Measurements from ENCODE around the gene LTB. TPM values are rescaled to one million over a fixed set of nuclear protein-coding genes. Genes with fewer than 3 reads are reported as not detected.

Gene LTB
- total and polyA plus RNA-seq, 9 of the 15 experiments (the other 6 are each of a cell fraction or from before 2014, with no cell fraction given), result 0.07 to 0.51 TPM; not detected in 7

DNA sequence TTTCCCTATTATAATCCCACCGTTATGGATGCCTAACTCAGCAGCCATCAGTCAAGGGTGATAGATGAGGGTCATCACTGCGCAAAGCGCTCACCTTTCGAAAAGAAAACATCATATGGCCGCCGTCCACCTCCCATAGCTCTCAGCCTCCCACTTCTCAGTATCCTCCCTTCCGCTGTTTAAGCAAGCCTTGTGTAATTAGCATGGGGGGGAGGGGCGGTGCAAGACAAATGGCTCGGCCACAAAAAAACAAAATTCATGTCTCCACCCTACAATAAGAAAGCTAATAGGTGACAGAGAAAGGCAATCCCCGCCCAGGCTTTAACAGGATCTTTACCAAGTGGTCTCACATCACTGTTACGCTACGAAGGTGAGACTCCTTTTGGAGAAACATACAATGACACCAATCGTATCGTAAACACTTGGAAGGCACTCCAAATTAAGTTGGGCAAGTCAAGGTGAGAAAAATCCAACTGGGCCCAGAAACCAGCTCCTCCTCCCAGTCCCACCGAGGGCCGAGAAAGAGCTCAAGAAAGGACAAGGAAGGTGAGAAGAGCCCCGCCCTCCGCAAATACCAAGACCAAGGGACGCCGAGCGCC is 41.1 kb downstream of the LTB start (continued):
- TF ChIP-seq, protein P1, sequence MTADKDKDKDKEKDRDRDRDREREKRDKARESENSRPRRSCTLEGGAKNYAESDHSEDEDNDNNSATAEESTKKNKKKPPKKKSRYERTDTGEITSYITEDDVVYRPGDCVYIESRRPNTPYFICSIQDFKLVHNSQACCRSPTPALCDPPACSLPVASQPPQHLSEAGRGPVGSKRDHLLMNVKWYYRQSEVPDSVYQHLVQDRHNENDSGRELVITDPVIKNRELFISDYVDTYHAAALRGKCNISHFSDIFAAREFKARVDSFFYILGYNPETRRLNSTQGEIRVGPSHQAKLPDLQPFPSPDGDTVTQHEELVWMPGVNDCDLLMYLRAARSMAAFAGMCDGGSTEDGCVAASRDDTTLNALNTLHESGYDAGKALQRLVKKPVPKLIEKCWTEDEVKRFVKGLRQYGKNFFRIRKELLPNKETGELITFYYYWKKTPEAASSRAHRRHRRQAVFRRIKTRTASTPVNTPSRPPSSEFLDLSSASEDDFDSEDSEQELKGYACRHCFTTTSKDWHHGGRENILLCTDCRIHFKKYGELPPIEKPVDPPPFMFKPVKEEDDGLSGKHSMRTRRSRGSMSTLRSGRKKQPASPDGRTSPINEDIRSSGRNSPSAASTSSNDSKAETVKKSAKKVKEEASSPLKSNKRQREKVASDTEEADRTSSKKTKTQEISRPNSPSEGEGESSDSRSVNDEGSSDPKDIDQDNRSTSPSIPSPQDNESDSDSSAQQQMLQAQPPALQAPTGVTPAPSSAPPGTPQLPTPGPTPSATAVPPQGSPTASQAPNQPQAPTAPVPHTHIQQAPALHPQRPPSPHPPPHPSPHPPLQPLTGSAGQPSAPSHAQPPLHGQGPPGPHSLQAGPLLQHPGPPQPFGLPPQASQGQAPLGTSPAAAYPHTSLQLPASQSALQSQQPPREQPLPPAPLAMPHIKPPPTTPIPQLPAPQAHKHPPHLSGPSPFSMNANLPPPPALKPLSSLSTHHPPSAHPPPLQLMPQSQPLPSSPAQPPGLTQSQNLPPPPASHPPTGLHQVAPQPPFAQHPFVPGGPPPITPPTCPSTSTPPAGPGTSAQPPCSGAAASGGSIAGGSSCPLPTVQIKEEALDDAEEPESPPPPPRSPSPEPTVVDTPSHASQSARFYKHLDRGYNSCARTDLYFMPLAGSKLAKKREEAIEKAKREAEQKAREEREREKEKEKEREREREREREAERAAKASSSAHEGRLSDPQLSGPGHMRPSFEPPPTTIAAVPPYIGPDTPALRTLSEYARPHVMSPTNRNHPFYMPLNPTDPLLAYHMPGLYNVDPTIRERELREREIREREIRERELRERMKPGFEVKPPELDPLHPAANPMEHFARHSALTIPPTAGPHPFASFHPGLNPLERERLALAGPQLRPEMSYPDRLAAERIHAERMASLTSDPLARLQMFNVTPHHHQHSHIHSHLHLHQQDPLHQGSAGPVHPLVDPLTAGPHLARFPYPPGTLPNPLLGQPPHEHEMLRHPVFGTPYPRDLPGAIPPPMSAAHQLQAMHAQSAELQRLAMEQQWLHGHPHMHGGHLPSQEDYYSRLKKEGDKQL (CRISPR knock-in tag; IDR thresholded peaks at IDR 0.05; ENCODE audit: borderline replicate concordance), result no peak
- no peak for TF ChIP-seq POLR3G (IDR thresholded peaks at IDR 0.05; ENCODE audit: extremely low read depth, insufficient read length, insufficient replicate concordance)
- TF ChIP-seq ZNF766 (CRISPR knock-in tag; conservative IDR thresholded peaks at IDR 0.05), result 0 out of 2 replicates have a peak, but pooled peaks have one; percentile 7
- TF ChIP-seq HIVEP1 (CRISPR knock-in tag; IDR thresholded peaks at IDR 0.05), result 0 out of 2 replicates have a peak, but pooled peaks have one; percentile 36
- no peak for TF ChIP-seq CREM (IDR thresholded peaks at IDR 0.05; ENCODE audit: low read depth)
- TF ChIP-seq PYGO2 (tag; IDR thresholded peaks at IDR 0.05), result no peak
- TF ChIP-seq ZNF436 (CRISPR knock-in tag; IDR thresholded peaks at IDR 0.05), result no peak
- no peak for TF ChIP-seq ATF1 (CRISPR knock-in tag; IDR thresholded peaks at IDR 0.05)
- no peak for TF ChIP-seq ATF1 (tag; IDR thresholded peaks at IDR 0.05)
- TF ChIP-seq, protein P2, sequence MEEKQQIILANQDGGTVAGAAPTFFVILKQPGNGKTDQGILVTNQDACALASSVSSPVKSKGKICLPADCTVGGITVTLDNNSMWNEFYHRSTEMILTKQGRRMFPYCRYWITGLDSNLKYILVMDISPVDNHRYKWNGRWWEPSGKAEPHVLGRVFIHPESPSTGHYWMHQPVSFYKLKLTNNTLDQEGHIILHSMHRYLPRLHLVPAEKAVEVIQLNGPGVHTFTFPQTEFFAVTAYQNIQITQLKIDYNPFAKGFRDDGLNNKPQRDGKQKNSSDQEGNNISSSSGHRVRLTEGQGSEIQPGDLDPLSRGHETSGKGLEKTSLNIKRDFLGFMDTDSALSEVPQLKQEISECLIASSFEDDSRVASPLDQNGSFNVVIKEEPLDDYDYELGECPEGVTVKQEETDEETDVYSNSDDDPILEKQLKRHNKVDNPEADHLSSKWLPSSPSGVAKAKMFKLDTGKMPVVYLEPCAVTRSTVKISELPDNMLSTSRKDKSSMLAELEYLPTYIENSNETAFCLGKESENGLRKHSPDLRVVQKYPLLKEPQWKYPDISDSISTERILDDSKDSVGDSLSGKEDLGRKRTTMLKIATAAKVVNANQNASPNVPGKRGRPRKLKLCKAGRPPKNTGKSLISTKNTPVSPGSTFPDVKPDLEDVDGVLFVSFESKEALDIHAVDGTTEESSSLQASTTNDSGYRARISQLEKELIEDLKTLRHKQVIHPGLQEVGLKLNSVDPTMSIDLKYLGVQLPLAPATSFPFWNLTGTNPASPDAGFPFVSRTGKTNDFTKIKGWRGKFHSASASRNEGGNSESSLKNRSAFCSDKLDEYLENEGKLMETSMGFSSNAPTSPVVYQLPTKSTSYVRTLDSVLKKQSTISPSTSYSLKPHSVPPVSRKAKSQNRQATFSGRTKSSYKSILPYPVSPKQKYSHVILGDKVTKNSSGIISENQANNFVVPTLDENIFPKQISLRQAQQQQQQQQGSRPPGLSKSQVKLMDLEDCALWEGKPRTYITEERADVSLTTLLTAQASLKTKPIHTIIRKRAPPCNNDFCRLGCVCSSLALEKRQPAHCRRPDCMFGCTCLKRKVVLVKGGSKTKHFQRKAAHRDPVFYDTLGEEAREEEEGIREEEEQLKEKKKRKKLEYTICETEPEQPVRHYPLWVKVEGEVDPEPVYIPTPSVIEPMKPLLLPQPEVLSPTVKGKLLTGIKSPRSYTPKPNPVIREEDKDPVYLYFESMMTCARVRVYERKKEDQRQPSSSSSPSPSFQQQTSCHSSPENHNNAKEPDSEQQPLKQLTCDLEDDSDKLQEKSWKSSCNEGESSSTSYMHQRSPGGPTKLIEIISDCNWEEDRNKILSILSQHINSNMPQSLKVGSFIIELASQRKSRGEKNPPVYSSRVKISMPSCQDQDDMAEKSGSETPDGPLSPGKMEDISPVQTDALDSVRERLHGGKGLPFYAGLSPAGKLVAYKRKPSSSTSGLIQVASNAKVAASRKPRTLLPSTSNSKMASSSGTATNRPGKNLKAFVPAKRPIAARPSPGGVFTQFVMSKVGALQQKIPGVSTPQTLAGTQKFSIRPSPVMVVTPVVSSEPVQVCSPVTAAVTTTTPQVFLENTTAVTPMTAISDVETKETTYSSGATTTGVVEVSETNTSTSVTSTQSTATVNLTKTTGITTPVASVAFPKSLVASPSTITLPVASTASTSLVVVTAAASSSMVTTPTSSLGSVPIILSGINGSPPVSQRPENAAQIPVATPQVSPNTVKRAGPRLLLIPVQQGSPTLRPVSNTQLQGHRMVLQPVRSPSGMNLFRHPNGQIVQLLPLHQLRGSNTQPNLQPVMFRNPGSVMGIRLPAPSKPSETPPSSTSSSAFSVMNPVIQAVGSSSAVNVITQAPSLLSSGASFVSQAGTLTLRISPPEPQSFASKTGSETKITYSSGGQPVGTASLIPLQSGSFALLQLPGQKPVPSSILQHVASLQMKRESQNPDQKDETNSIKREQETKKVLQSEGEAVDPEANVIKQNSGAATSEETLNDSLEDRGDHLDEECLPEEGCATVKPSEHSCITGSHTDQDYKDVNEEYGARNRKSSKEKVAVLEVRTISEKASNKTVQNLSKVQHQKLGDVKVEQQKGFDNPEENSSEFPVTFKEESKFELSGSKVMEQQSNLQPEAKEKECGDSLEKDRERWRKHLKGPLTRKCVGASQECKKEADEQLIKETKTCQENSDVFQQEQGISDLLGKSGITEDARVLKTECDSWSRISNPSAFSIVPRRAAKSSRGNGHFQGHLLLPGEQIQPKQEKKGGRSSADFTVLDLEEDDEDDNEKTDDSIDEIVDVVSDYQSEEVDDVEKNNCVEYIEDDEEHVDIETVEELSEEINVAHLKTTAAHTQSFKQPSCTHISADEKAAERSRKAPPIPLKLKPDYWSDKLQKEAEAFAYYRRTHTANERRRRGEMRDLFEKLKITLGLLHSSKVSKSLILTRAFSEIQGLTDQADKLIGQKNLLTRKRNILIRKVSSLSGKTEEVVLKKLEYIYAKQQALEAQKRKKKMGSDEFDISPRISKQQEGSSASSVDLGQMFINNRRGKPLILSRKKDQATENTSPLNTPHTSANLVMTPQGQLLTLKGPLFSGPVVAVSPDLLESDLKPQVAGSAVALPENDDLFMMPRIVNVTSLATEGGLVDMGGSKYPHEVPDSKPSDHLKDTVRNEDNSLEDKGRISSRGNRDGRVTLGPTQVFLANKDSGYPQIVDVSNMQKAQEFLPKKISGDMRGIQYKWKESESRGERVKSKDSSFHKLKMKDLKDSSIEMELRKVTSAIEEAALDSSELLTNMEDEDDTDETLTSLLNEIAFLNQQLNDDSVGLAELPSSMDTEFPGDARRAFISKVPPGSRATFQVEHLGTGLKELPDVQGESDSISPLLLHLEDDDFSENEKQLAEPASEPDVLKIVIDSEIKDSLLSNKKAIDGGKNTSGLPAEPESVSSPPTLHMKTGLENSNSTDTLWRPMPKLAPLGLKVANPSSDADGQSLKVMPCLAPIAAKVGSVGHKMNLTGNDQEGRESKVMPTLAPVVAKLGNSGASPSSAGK (IDR thresholded peaks at IDR 0.05), result no peak
- TF ChIP-seq L3MBTL2 (IDR thresholded peaks at IDR 0.05), result no peak
- TF ChIP-seq CCNT2 (IDR thresholded peaks at IDR 0.05; ENCODE audit: borderline replicate concordance, extremely low read depth, insufficient read length, low read depth, low read length), result no peak

Data from K562 (cell line).